GM18498 (cell line): Measurements from ENCODE around the gene TAS1R1.
"Not testable (repeated sequence)": the region's sequence is repeated elsewhere in the genome, so short reads cannot be mapped to it uniquely, and the experiment has no call there.

Experiments
- ATAC-seq: cut with Tn5 transposase; IDR thresholded peaks from one replicate; pipeline ENCODE4 v1.9.1; 2021; ENCODE audit warnings: mild to moderate bottlenecking, moderate library complexity; ENCODE audit not compliant: unreplicated experiment

The TAS1R1 gene

DNA sequence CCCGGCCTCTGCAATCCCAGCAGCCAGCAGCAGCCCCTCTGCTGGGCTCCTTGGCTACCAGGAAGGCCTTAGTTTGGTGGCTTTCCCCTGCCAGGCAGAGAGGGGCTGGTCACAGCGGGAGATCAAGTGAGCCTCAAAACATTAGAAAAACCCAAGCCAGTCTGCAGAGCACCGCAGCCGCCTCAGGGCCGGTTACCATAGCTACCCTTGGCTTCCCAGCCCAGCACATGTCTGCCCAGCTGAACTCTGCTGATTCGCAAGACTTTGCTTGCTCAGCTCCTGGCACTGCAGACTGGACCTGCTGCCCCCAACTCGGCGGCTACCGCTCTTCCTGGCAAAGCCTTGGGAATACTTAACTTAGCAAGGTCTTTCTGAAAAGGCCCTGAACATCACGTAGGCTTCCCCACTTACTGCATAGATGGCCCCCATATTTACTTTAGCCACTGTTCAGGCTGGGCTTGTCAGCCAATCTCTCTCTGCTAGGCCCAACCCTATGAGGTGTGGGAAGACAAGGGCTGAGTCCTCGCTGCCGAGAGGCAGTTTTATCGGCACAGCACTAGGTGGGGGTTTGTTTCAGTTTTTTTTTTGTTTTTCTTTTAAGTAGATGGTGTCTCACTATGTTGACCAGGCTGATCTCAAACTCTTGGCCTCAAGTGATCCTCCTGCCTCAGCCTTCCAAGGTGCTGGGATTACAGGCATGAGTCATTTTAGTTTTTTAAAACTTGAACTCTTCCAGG lies 35.0 kb upstream of the TAS1R1 start:
- no peak for ATAC-seq

DNA sequence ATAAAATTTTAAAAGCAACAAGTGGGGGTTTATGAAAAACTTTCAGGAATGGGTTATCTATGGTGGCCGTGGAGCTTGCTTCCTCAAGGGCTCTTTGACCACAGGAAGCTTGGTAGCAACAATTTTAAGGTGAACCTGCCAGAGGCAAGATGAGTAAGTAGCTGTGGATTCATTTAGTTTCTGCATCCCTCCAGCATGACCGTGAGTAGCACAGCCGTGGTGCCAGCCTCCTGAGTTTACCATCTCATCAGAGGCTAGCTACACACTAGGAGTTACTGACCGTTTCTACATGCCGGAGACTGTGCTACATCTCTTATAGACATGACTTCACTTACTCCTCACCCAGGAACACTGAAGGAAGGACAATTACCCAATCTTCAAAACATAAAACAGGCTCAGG lies 33.6 kb upstream of the TAS1R1 start:
- ATAC-seq: no peak

DNA sequence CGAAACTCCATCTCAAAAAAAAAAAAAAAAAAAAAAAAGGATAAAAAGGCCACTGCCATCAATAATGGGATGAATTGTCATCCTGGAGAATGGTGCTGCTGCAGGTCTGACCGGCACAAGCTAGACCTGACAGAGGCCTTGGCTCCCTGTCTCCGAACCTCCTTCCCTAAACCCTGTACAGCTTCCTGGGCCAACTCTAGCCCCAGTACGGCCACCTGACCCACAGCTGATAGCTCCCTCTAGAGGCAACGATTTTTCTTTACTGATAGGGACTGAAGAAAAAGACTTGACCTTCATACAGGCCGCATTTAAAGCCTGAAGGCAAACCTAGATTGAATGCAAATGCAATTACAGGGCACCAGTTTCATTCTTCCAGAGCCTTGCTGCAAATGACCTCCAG lies 31.5 kb upstream of the TAS1R1 start:
- ATAC-seq: no peak

DNA sequence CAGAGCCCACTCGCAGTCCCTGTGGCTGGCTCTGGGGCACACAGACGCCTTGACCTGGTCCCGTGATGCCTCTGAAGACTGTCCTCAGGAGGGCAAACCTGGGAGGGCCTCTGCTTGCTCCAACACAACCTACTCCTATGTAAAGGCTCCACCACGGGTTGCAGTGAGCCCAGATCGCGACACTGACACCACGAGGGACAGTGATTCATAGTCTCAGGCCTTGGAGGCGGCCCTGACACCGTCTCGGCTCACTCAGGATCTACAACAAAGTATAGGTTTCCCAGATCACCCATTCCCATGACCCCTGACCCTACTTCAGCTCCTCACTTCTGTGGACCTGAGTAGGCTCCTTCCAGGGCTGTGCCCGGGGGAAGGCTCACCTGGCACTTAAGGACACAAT lies 28.8 kb upstream of the TAS1R1 start:
- no peak for ATAC-seq

DNA sequence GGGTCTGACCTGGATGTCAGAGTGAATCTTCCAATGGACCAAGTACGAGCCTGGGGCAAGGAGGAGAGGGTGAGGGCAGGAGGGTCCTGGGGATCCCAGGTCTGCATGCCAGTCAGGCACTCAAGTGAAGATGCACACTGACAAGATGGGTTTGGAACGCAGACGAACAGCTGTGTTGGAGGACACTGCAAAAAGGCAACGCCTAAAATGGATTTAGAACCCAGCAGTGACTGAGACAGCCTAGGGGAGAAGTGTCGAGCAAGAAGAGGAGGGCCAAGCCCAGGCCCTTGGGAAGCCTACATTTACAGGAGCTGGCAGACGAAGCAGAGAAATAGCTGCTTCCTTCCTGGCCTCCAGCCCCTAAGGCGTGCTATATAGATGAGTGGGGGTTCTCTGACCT lies 26.6 kb upstream of the TAS1R1 start:
- no peak for ATAC-seq

DNA sequence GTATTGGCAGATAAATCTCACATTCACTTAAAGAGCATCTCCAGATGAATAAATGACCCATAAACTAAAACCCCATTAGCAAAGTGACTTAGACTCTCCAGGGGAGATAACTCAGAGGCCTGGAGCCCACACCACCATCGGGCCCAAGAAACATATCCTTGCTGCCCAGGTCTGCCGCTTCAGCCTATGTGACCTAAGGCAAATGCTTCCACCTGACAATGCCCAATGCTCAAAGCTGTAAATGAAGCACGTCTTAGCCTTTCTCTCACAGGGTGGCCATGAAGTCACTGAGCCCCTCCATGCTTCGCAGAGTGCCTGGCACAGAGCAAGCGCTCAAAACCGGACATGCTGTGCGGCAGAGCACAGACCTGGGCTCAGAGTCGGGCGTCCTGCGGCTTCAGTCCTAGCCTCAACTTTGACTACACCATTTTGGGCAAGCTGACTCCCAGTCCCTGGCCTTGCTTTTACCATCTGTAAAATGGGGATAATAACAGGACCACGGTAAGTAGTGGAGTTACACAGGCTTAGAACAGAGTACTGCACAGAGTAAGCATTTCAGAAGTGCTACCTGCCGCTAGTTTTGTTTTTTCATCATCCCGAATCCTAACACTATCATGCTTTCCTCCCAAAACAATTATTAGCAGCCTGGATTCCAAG lies 24.5 kb upstream of the TAS1R1 start:
- ATAC-seq: no peak

DNA sequence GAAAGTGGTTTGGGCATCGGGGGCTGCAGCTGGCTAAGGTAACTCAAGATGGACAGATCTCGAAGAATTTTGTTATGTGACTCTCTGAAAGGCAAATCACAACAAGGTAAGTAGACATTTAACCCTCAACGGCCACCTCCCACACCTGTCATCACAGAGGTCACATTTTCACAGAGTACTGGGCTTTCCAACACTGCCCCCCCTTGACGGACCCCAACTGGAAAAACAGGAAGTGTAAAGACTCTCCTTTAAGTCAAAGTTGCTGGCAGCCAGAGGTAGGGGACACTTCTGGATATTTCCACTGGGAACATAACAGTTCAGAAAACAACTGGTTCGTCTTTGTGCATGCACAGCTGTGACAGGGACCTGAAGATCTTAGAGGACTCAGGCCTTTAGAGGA lies 23.1 kb upstream of the TAS1R1 start:
- no peak for ATAC-seq

DNA sequence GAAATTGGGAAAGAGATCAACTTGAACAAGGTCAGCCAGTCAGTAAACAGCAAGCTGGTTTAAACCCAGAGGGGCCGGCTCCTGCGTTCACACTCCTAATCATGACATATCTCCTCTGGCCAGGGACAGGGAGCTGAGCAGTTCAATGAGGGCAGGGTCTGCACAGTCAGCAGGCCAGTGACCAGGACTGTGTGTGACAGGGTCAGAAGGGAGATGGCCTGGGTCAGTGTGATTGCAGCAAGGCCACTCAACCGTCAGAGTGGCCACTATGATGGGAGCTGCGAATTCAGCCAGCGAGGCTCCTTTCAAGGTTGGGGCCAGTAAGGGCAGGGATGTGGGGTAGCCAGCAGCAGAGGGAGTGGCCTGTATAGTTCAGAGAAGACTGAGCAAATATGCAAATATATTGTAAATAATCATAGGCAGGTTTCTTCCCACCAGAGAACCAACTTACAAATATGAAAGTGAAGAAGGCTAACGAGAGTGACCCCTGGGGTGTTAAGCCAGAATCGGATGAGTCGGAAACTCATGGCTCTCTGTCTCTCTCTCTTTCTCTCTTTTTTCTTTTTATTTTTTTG lies 20.8 kb upstream of the TAS1R1 start:
- ATAC-seq: no peak

DNA sequence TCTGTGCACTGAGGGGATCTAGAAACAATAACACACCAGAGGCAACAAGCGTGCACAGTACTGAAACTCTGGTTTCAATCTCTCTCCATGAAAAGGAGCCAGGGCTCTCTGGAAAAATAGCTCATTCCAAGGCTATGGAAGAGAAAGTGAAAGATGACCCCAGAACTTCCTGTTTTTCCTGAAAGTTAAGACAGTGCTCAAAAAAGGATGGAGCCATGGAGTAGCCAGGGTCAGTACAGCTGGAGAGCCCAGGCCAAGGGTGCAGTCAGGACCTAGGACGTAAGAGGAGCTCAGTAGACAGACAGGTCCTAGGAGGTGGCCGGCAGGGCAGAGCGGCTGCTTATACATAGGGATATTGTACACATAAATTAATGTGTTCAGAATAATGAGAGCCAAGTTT lies 19.9 kb upstream of the TAS1R1 start:
- ATAC-seq: no peak

DNA sequence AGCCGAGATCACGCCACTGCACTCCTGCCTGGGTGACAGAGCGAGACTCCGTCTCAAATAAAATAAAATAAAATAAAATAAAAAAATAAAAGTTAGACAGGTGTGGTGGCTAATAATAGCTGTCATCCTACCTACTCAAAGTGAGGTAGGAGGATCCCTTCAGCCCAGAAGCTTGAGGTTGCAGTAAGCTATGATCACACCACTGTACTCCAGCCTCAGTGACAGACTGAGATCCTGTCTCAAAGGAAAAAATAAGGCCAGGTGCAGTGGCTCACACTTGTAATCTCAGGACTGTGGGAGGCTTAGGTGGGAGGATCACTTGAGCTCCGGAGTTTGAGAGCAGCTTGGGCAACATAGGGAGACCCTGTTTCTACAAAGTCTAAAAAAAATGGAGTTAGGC lies 18.8 kb upstream of the TAS1R1 start:
- no peak for ATAC-seq

DNA sequence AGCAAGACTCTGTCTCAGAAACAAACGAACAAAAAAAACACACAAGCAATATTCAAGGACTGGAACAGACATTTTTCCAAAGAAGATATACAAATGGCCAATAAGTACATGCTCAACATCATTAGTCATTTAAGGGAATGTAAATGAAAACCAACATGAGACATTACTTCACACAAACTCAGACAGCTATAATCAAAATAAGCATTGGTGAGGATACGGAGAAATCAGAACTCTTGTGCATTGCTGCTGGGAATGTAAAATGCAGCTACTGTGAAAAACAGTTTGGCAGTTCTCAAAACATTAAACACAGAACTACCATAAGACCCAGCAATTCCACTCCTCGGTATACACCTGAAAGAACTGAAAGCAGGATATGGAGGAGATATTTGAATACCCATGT lies 16.2 kb upstream of the TAS1R1 start:
- no peak for ATAC-seq

DNA sequence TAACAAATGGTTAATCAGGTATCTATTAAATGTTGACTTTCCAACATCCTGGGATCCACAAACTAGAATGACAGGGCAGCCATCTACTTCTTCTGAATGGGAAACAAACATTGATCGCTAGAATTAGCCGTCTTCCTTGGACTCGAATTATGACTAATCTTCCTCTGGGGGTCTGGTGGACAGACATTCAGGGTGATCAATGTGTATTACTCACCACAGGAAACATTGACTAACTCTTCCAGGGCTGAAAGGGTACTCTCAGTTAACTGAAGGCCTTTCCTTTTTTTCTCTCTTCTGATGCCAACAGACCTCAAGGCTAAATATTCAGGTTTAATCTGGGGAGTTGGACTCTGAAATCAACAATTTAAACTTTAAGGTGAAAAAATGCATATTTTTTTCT lies 10.3 kb upstream of the TAS1R1 start:
- no peak for ATAC-seq

DNA sequence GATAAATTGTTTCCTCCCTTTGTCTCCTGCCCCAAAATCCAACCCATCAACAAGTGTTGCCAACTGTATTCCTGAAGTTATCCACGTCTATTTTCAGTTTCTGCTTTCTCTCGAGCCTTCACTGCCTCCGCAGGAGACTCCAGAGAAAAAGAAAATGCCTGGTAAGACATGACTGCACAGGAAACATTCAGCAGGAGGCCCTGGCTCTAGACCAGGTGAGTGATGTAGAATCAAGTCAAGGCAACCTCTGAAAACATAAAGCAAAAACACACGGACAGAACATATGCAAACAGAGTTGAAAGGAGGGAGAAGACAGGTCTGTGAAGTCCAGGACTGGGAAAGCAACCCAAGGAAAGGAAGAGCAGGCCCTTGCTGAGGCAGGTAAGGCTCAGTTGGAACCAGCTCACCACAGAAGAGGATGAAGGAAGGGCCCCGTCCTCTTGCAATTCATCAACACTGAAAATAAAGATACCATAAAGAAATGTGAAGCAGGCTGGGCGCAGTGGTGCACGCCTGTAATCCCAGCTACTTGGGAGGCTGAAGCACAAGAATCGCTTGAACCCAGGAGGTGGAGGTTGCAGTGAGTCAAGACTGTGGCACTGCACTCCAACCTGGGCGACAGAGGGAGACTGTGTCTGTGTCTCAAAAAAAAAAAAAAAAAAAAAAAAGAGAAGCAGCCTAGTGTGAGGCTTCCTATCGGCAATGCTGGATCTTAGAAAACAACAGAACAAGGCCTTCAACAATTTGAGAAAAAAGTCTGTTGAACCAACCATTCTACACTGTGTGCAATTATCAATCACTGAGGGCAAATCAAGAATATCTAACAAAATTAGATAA lies 9.6 kb upstream of the TAS1R1 start:
- ATAC-seq: no peak

DNA sequence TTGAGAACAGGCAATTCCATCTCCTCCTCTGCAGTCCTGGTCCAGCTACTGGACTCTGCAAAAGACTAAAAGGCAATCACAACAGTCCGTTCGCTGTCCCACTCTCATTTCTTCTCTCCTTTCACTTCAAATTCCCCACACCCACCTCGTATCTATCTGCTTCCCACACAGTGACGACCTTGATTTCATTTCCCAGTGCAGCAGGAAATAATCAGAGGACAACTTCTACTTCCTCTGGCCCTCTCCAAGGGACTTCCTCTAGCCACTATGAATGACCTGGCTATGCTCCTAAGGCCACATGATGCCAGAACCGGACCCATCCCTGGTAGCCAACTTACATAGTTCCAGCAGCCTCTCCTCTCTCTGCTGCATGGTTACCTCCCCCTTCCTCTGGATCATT lies 8.8 kb upstream of the TAS1R1 start:
- no peak for ATAC-seq

DNA sequence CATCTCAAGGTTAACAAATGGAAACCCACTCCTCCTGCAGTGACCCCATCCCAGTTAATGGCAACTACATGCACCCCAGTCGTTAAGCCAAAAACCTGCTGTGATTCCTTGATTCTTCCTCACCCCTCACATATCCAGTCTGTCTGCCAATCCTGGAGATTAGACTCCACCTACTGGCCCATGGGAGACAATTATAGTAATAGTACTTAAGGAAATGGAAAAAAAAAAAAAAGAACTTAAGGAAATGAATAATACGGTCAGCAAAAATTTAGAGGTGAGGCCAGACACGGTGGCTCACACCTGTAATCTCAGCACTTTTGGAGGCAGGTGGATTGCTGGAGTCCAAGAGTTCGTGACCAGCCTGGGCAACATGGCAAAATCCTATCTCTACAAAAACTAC lies 7.8 kb upstream of the TAS1R1 start:
- ATAC-seq: no peak

DNA sequence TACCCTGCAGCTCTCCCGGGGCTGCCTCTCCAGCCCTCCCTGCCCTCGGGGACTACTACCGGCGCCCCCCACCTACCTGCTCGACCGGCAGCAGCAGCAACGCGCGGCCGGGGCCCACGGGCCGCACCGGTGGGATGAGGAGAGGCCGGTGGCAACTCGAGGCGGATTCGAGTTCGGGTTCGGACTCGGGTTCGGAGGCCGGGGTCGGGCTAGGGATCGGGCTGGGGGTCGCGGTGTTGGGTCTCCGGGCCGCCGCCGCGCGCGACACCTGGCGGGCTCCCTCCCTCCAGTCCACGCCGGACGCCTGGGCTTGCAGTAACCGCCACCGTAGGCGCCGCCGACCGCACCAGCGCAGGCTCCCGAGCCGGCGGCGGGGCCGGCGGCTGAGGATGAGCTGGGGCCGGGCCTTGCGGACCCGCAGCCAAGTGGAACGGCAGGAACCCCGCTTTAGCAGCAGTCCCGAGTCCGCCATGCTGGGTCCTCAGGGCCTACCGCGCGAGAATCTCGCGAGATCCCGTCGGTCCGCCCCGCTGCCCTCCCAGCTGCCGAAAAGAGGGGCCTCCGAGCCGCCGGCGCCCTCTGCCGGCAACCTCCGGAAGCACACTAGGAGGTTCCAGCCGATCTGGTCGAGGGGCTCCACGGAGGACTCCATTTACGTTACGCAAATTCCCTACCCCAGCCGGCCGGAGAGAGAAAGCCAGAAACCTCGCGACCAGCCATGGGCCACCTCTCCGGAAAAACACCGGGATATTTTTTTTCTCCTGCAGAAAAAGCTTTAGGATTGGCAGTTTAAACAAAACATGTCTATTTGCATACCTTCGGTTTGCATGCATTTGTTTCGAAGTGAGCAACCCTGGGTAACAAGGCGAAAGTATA lies 838 bp upstream of the TAS1R1 start, which contains the start of gene NOL9:
Gene NOL9 (minus strand): TSS at position 483 of the 876 bp plus-strand sequence. CDS start 11 bp downstream, at position 472.
- ATAC-seq: peak; percentile 94

DNA sequence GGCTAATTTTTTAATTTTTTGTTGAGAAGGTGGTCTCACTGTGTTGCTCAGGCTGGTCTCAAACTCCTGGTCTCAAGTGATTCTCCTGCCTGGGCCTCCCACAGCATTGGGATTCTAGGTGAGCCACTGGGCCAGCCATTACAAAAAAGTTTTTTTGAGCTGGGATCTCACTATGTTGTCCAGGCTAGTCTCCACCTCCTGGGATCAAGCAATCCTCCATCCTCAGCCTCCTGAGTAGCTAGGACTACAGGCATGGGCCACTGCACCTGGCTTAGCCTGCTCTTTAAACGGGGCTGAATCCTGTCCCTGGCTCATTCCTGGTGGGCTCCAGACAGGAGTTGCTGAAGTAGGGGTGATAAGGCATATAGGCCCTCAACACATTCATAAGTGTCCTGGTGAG lies 2.5 kb downstream of the TAS1R1 start:
- no peak for ATAC-seq

DNA sequence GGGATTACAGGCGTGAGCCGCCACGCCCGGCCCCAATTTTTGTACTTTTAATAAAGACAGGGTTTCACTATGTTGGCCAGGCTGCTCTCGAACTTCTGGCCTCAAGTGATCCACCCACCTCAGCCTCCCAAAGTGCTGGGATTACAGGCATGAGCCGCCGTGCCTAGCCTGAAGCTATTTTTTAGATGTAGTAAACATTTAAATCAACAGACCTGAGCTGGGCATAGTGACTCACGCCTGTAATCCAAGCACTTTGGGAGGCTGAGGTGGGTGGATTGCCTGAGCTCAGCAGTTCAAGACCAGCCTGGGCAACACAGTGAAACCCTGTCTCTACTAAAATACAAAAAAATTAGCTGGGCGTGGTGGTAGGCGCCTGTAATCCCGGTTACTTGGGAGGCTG lies 4.1 kb downstream of the TAS1R1 start:
- not testable (repeated sequence) for ATAC-seq

DNA sequence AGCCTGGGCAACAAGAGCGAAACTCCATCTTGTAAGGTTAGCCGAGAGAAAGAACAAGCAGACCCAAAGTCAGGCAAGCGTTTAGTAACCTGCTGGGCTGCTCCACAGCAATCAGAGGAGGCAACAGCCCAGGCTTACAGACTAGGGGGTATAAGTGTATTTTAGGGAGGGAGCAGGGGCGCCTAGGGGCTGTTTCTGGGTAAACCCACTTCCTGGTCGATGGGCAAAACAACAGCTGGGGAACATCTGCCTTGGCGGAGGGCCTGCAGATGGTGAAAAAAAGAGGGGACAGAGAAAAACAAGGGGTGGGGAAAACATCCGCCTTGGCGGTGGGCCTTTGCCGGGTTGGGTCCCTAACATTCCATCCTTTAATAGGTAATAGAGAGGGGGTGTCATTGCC lies 5.2 kb downstream of the TAS1R1 start:
- no peak for ATAC-seq

DNA sequence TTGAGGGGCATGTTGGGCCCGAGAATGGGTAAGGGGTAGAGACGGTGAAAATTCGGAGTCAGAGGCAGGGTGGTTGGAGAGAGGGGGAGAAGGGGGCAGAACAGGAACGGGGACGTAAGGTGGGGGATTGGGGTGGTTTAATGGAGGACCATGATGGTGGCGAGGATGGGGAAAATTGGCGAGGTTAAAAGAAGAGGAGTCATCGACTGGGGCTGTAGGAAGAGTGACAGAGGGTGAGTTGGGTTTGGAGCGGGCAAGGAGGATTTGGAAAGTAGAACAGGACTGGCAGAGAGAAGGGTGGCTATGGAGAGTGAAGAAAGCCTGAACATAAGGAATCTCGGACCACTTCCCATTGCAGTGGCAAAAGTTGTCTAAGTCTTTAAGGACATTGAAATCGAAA lies 13.9 kb downstream of the TAS1R1 start:
- no peak for ATAC-seq

DNA sequence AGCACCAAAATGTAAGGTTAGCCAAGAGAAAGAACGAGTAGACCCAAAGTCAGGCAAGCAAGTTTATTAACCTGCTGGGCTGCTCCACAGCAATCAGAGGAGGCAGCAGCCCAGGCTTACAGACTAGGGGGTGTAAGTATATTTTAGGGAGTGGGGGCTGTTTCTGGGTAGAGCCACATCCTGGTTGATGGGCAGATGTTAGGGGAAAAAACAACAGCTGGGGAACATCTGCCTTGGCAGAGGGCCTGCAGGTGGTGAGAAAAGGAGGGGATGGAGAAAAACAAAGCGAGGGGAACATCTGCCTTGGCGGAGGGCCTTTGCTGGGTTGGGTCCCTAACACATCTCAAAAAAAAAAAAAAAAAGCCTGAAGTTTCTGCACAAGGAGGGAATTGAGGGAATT lies 15.0 kb downstream of the TAS1R1 start:
- no peak for ATAC-seq
